ENCODE results near the gene CYP17A1. TPM values are rescaled to one million over a fixed set of nuclear protein-coding genes. Genes with fewer than 3 reads are reported as not detected.
A peak's percentile ranks its signal among the peaks of the same experiment; 100 is the strongest.

The CYP17A1 gene
- total RNA-seq, 6 experiments from 2014 or later, result not detected

DNA sequence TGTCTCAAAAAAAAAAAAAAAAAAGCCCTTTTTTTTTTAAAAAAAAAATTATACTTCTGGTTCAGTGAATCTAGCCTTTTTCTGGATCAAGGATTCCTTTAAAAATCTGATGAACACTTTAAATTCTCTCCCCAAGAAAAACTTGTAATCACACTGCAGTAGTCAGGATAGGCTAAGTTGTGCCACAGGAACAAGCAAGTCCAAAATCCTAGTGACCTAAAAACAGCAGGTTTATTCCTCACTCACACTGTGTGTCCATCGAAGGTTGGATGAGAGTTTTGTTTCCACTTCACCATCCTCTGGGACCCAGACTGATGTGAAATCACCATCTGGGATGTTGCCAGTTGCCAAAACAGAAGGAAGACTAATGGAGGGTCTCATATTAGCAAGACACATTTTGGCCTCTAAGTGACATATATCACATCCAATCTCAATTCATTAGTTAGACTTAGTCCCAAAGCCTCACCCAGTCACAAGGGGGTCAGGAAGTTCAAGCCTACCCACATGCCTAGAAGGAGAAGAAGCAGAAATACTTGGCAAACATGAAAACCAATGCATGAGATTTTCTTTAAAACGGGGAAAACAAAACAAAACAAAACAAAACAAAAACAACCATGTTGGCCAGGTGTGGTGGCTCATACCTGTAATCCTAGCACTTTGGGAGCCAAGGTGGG is 32.7 kb downstream of the CYP17A1 start:
- H3K27me3 Mint-ChIP-seq (ENCODE audit: insufficient read depth), result peaks cover 3% of the 10 kb centered on the region
- DNase-seq, result no peak
- peaks cover 14% of the 10 kb centered on the region for H3K36me3 Mint-ChIP-seq (ENCODE audit: low read depth)
- peak overlapping the region; percentile 69 for H3K27ac Mint-ChIP-seq
- TF ChIP-seq CTCF (IDR thresholded peaks at IDR 0.05), result no peak
- H3K4me3 Mint-ChIP-seq, result no peak overlapping the region
- H3K9me3 Mint-ChIP-seq, result no peaks in the 10 kb centered on the region
- H3K4me1 Mint-ChIP-seq (ENCODE audit: low read depth), result peaks cover 48% of the 10 kb centered on the region

GRCh38 chr10:102802920-102803534 is 34.2 kb downstream of the CYP17A1 start:
- peaks cover 48% of the 10 kb centered on the region for H3K4me1 Mint-ChIP-seq (ENCODE audit: low read depth)
- peak overlapping the region; percentile 60 for H3K4me3 Mint-ChIP-seq
- H3K36me3 Mint-ChIP-seq (ENCODE audit: low read depth), result peaks cover 18% of the 10 kb centered on the region
- DNase-seq, result peak; percentile 92
- no peak for TF ChIP-seq CTCF (IDR thresholded peaks at IDR 0.05)
- no peaks in the 10 kb centered on the region for H3K9me3 Mint-ChIP-seq
- H3K27ac Mint-ChIP-seq, result peak overlapping the region; percentile 91
- H3K27me3 Mint-ChIP-seq (ENCODE audit: insufficient read depth), result peaks cover 3% of the 10 kb centered on the region

DNA sequence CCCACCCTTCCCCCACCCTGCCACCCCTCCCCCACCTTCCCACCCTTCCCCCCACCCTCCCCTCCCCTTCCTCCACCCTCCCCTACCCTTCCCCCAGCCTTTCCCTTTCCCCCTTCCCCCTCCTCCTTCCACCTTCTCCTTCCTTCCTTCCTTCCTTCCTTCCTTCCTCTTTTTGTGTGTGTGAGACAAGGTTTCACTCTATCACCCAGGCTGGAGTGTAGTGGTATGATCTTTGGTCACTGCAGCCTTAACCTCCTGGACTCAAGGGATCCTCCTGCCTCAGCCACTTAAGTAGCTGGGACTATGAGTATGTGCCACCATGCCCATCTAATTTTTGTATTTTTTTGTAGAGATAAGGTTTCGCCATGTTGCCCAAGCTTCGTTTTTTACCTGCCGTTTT is 35.2 kb downstream of the CYP17A1 start:
- no peak for DNase-seq
- Mint-ChIP-seq H3K36me3 (ENCODE audit: low read depth) (peaks cover 18% of the 10 kb centered on the region), H3K27me3 (ENCODE audit: insufficient read depth) (peaks cover 3% of the 10 kb centered on the region), H3K27ac (peak overlapping the region; percentile 91), H3K9me3 (no peaks in the 10 kb centered on the region), H3K4me3 (peak overlapping the region; percentile 27; the same call in 1 of the 2 replicates), H3K4me1 (ENCODE audit: low read depth) (peaks cover 51% of the 10 kb centered on the region)
- no peak for TF ChIP-seq CTCF (IDR thresholded peaks at IDR 0.05)

GRCh38 chr10:102801496-102801895 is 35.7 kb downstream of the CYP17A1 start:
- Mint-ChIP-seq H3K27ac (peak overlapping the region; percentile 36; the same call in 1 of the 2 replicates), H3K9me3 (no peaks in the 10 kb centered on the region), H3K4me3 (no peak overlapping the region), H3K27me3 (ENCODE audit: insufficient read depth) (peaks cover 3% of the 10 kb centered on the region), H3K4me1 (ENCODE audit: low read depth) (peaks cover 51% of the 10 kb centered on the region), H3K36me3 (ENCODE audit: low read depth) (peaks cover 18% of the 10 kb centered on the region)
- TF ChIP-seq CTCF (IDR thresholded peaks at IDR 0.05), result no peak
- DNase-seq, result no peak

GRCh38 chr10:102800611-102801335 is 36.4 kb downstream of the CYP17A1 start:
- Mint-ChIP-seq H3K27ac (peak overlapping the region; percentile 36; the same call in 1 of the 2 replicates), H3K4me1 (ENCODE audit: low read depth) (peaks cover 53% of the 10 kb centered on the region), H3K27me3 (ENCODE audit: insufficient read depth) (peaks cover 3% of the 10 kb centered on the region), H3K36me3 (ENCODE audit: low read depth) (peaks cover 18% of the 10 kb centered on the region), H3K9me3 (no peaks in the 10 kb centered on the region), H3K4me3 (no peak overlapping the region)
- TF ChIP-seq CTCF (IDR thresholded peaks at IDR 0.05), result no peak
- no peak for DNase-seq

All from HFFc6 (cell line).